Fibroblast of lung (primary cell): ENCODE measurements around the gene LDLRAD4. TPM values are rescaled to one million over a fixed set of nuclear protein-coding genes. Genes with fewer than 3 reads are reported as not detected.

Experiments used
- DNase-seq, 2 donors: peaks; one replicate each; pipeline versions ENCODE4 v3.0.0 to v3.0.0-alpha.2; 2010; ENCODE audit warnings: low read depth in 2 of 2
- H2AFZ ChIP-seq: 2 replicates; pipeline ENCODE4 v1.5.1; 2012; ENCODE audit warnings: low read length, control low read depth, inconsistent platforms
- H3K27ac ChIP-seq: 2 replicates; pipeline ENCODE4 v1.5.1; 2011; ENCODE audit warnings: low read length, control low read depth; ENCODE audit not compliant: insufficient read depth
- H3K27me3 ChIP-seq: 2 replicates; pipeline ENCODE4 v1.5.1; 2011; ENCODE audit warnings: mild to moderate bottlenecking, low read length; ENCODE audit not compliant: control insufficient read depth, insufficient read depth
- H3K36me3 ChIP-seq: 2 replicates; pipeline ENCODE4 v1.5.1; 2011; ENCODE audit warnings: low read length; ENCODE audit not compliant: control insufficient read depth, insufficient read depth
- H3K4me1 ChIP-seq: 2 replicates; pipeline ENCODE4 v1.5.1; 2011; ENCODE audit warnings: low read length; ENCODE audit not compliant: control insufficient read depth, insufficient read depth; ENCODE audit errors: extremely low read depth
- H3K4me2 ChIP-seq: 2 replicates; pipeline ENCODE4 v1.5.1; 2011; ENCODE audit warnings: low read length, control low read depth; ENCODE audit not compliant: insufficient read depth; ENCODE audit errors: extremely low read depth
- H3K4me3 ChIP-seq, 4 experiments: fragments of 200-600 bp in 1 of 4; sonication (generic) in 1 of 4; replicated peaks in 1 of 4; 2 replicates each; pipeline ENCODE4 v1.5.1; 2011 to 2016; ENCODE audit warnings: low read length in 4 of 4, low read depth in 3 of 4, mild to moderate bottlenecking in 3 of 4, control low read depth in 2 of 4, inconsistent platforms in 1 of 4, mixed read lengths in 1 of 4; ENCODE audit not compliant: insufficient read depth in 1 of 4; ENCODE audit errors: control extremely low read depth in 1 of 4
- H3K79me2 ChIP-seq: 2 replicates; pipeline ENCODE4 v1.5.1; 2012; ENCODE audit warnings: mild to moderate bottlenecking, low read length, inconsistent platforms; ENCODE audit not compliant: control insufficient read depth, insufficient read depth
- H3K9ac ChIP-seq: 2 replicates; pipeline ENCODE4 v1.5.1; 2011; ENCODE audit warnings: mild to moderate bottlenecking, low read length, control low read depth; ENCODE audit not compliant: insufficient read depth
- H3K9me3 ChIP-seq: 2 replicates; pipeline ENCODE4 v1.5.1; 2012; ENCODE audit warnings: low read depth, low read length; ENCODE audit not compliant: control insufficient read depth, insufficient read depth
- H4K20me1 ChIP-seq: 2 replicates; pipeline ENCODE4 v1.5.1; 2011; ENCODE audit warnings: low read length; ENCODE audit not compliant: control insufficient read depth, insufficient read depth; ENCODE audit errors: extremely low read depth
- EZH2 ChIP-seq: IDR thresholded peaks from 2 replicates; pipeline ENCODE4 v1.5.1; 2012; ENCODE audit warnings: low read length, control low read depth, mild to moderate bottlenecking; ENCODE audit errors: missing control alignments
- polyA plus RNA-seq, 2 donors: library from polyadenylated mRNA; depleted of rRNA in 1 of 2; stranded (reverse) in 1 of 2; unstranded in 1 of 2; fragments of >200 nt; gene quantifications; 2 replicates each; pipeline ENCODE4 v1.2.1, GENCODE V29; 2011 to 2012; ENCODE audit warnings: missing spikeins in 1 of 2
- total RNA-seq: library from RNA; depleted of rRNA; stranded (reverse); fragments of >200 nt; gene quantifications from 2 replicates; pipeline ENCODE4 v1.2.1, GENCODE V29; 2014
- TF ChIP-seq, protein P1 (sequence below), 2 donors: IDR thresholded peaks in 1 of 2; conservative IDR thresholded peaks in 1 of 2; 1 replicate in 1 of 2; 2 replicates in 1 of 2; pipeline ENCODE4 v1.5.1; 2011 to 2012; ENCODE audit warnings: low read length in 2 of 2, control low read depth in 1 of 2, inconsistent platforms in 1 of 2, low read depth in 1 of 2, mild to moderate bottlenecking in 1 of 2

Gene LDLRAD4
- total and polyA plus RNA-seq, 2 donors (not counting 1 experiment from before 2014, with no cell fraction given), result not detected

DNA sequence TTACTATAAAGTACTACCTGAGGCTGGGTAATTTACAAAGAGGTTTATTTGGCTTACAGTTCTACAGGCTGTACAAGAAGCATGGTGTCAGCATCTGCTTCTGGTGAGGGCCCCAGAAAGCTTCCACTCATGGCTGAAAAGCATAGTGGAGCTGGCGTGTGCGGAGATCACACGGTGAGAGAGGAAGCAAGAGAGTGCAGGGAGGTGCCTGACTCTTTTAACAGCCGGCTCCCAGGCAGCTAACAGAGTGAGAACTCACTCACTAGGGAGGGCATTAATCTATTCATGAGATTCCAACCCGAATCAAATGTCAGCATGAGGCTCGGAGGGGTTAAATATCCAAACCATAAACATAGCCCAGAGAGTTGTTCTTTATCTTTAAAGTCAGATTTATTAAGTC is 117.3 kb downstream of the LDLRAD4 start:
- no peaks in the 10 kb centered on the region for H3K79me2 ChIP-seq
- no peaks in the 10 kb centered on the region for H3K27me3 ChIP-seq
- no peak overlapping the region for H3K4me3 ChIP-seq
- no peak overlapping the region for H3K4me2 ChIP-seq
- TF ChIP-seq EZH2, result no peak
- TF ChIP-seq, protein P1, sequence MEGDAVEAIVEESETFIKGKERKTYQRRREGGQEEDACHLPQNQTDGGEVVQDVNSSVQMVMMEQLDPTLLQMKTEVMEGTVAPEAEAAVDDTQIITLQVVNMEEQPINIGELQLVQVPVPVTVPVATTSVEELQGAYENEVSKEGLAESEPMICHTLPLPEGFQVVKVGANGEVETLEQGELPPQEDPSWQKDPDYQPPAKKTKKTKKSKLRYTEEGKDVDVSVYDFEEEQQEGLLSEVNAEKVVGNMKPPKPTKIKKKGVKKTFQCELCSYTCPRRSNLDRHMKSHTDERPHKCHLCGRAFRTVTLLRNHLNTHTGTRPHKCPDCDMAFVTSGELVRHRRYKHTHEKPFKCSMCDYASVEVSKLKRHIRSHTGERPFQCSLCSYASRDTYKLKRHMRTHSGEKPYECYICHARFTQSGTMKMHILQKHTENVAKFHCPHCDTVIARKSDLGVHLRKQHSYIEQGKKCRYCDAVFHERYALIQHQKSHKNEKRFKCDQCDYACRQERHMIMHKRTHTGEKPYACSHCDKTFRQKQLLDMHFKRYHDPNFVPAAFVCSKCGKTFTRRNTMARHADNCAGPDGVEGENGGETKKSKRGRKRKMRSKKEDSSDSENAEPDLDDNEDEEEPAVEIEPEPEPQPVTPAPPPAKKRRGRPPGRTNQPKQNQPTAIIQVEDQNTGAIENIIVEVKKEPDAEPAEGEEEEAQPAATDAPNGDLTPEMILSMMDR (conservative IDR thresholded peaks at IDR 0.05 in 1 of 2, IDR thresholded peaks at IDR 0.05 in 1 of 2; ENCODE audit: low read depth in 1 of 2, low read length in 2 of 2), result no peak
- no peaks in the 10 kb centered on the region for H4K20me1 ChIP-seq
- H3K4me1 ChIP-seq, result no peaks in the 10 kb centered on the region
- no peaks in the 10 kb centered on the region for H3K36me3 ChIP-seq
- H3K9ac ChIP-seq, result no peak overlapping the region
- no peak overlapping the region for H2AFZ ChIP-seq
- H3K9me3 ChIP-seq, result no peaks in the 10 kb centered on the region
- H3K27ac ChIP-seq, result no peak overlapping the region
- DNase-seq, result no peak

DNA sequence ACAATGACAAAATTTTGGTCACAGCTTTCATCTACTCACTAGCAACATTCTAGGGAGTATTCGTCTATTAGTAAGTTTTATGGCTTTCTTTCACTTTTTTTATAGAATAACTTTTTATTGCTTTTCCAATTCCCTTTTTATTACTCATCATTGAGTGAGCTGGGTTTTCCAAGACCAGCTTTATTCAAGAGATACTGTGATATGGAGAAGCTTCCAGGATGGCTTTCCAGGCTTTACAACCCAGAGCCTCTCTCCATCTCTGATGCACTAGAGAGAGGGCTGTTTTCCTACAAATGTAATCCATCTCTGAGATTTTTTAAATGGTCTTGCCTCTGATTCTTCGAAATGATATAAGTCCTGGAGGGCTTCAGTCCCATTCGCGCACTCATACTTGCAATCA is 118.3 kb downstream of the LDLRAD4 start:
- Histone ChIP-seq H4K20me1 (no peaks in the 10 kb centered on the region), H3K27ac (no peak overlapping the region), H3K9ac (no peak overlapping the region), H3K4me1 (no peaks in the 10 kb centered on the region), H3K36me3 (no peaks in the 10 kb centered on the region), H2AFZ (no peak overlapping the region), H3K9me3 (no peaks in the 10 kb centered on the region), H3K27me3 (no peaks in the 10 kb centered on the region), H3K4me3 (no peak overlapping the region), H3K79me2 (no peaks in the 10 kb centered on the region), H3K4me2 (no peak overlapping the region)
- DNase-seq, result no peak
- TF ChIP-seq, protein P1 (conservative IDR thresholded peaks at IDR 0.05 in 1 of 2, IDR thresholded peaks at IDR 0.05 in 1 of 2; ENCODE audit: low read depth in 1 of 2, low read length in 2 of 2), result no peak
- no peak for TF ChIP-seq EZH2

DNA sequence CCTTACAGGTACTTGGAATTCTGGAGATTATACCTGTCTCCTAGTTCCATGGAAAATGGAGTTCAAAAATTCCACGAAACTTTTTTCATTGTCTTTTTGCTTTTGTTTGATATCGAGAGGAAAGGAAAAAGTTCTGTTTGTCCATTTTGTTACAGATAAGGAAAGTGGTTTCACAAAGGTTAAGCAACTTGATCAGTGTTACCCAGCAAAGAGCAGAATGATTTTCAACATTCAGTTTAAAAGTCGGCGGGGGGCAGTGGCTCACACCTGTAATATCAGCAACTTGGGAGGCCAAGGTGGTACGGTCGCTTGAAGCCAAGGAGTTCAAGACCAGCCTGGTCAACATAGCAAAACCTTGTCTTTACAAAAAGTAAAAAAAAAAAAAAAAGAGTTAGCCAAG is 118.8 kb downstream of the LDLRAD4 start:
- H3K27ac ChIP-seq, result no peak overlapping the region
- no peak for TF ChIP-seq EZH2
- TF ChIP-seq, protein P1 (conservative IDR thresholded peaks at IDR 0.05 in 1 of 2, IDR thresholded peaks at IDR 0.05 in 1 of 2; ENCODE audit: low read depth in 1 of 2, low read length in 2 of 2), result no peak
- H3K4me1 ChIP-seq, result no peaks in the 10 kb centered on the region
- H3K79me2 ChIP-seq, result no peaks in the 10 kb centered on the region
- H3K36me3 ChIP-seq, result no peaks in the 10 kb centered on the region
- no peaks in the 10 kb centered on the region for H3K27me3 ChIP-seq
- H4K20me1 ChIP-seq, result no peaks in the 10 kb centered on the region
- no peak overlapping the region for H3K4me2 ChIP-seq
- no peak overlapping the region for H3K4me3 ChIP-seq
- no peak for DNase-seq
- H3K9ac ChIP-seq, result no peak overlapping the region
- H3K9me3 ChIP-seq, result no peaks in the 10 kb centered on the region
- no peak overlapping the region for H2AFZ ChIP-seq
